Right atrium auricular region (tissue), 2 donors: ENCODE data around the gene LRIG3. TPM values are rescaled to one million over a fixed set of nuclear protein-coding genes. Genes with fewer than 3 reads are reported as not detected.

Experiments
- DNase-seq: peaks from one replicate; pipeline ENCODE4 v3.0.0-alpha.2; 2019; ENCODE audit warnings: low spot score
- H3K27ac ChIP-seq, 2 donors: fragments of 200-600 bp; sonication (generic); 1 replicate in 1 of 2; 2 replicates in 1 of 2; pipeline ENCODE4 v1.5.1; 2016 to 2019
- H3K27me3 ChIP-seq, 2 donors: fragments of 200-600 bp; sonication (generic); one replicate each; pipeline versions ENCODE4 v1.5.1 to v1.6.0; 2017 to 2019
- H3K36me3 ChIP-seq: fragments of 200-600 bp; sonication (generic); one replicate; pipeline ENCODE4 v1.5.1; 2016
- H3K4me1 ChIP-seq, 2 donors: fragments of 200-600 bp; sonication (generic); one replicate each; pipeline versions ENCODE4 v1.5.1 to v1.6.0; 2017 to 2019
- H3K4me3 ChIP-seq, 2 donors: fragments of 200-600 bp; sonication (generic); 1 replicate in 1 of 2; 2 replicates in 1 of 2; pipeline ENCODE4 v1.5.1; 2017 to 2019; ENCODE audit warnings: mild to moderate bottlenecking in 1 of 2, moderate library complexity in 1 of 2
- H3K9me3 ChIP-seq, 2 donors: fragments of 200-600 bp; sonication (generic); one replicate each; pipeline ENCODE4 v1.5.1; 2019
- CTCF ChIP-seq, 2 donors: fragments of 200-600 bp; sonication (generic); IDR thresholded peaks; one replicate each; pipeline ENCODE4 v1.5.1; 2019; ENCODE audit warnings: antibody characterized with exemption in 2 of 2
- total RNA-seq, 2 donors: library from RNA; depleted of rRNA; stranded (reverse); fragments of >200 nt; gene quantifications; one replicate each; pipeline ENCODE4 v1.1.0, GENCODE V29; 2016

Gene LRIG3
- total RNA-seq, 2 donors from 2014 or later: 7.3 to 14.6 TPM

GRCh38 chr12:58916921-58917511 lies 3.3 kb downstream of the LRIG3 start:
- Histone ChIP-seq H3K36me3 (peaks cover 9% of the 10 kb centered on the region), H3K4me3 (peak overlapping the region; percentile 9 to 88), H3K27me3 (no peaks in the 10 kb centered on the region), H3K27ac (peak overlapping the region; percentile 90 to 95), H3K4me1 (peaks cover 0 to 30% of the 10 kb centered on the region in 2 donors), H3K9me3 (no peaks in the 10 kb centered on the region)
- no peak for DNase-seq
- TF ChIP-seq CTCF (IDR thresholded peaks at IDR 0.05): no peak

DNA sequence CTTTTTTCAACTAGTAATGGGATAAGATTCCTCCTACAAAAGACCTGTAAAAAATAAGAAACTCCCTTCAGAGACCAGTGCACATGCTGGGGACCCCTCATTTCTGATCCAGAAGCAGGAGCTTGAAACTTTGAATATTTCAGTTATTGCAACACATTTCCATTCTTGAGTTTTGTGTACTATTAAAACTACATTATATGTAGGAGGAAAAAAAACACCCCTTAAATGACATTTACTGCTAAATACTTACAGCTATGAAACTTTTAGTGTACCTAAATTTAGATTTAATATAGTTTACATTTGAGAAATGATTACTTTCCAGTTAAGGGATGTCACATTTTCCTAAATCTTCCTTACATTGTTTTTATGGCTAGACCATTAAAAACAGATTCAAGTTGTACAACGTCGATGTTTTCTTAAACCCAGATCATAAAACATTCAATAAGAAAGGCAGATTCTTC lies 4.1 kb downstream of the LRIG3 start:
- Histone ChIP-seq H3K4me1 (peaks cover 0 to 29% of the 10 kb centered on the region in 2 donors), H3K36me3 (peaks cover 9% of the 10 kb centered on the region), H3K27ac (peak overlapping the region; percentile 17 to 20), H3K27me3 (no peaks in the 10 kb centered on the region), H3K9me3 (no peaks in the 10 kb centered on the region), H3K4me3 (peak overlapping the region in 1 of 2 donors; percentile 88)
- DNase-seq: no peak
- no peak for TF ChIP-seq CTCF (IDR thresholded peaks at IDR 0.05)

GRCh38 chr12:58915634-58916033 lies 4.7 kb downstream of the LRIG3 start:
- Histone ChIP-seq H3K4me3 (no peak overlapping the region), H3K4me1 (peaks cover 0 to 24% of the 10 kb centered on the region in 2 donors), H3K36me3 (peaks cover 9% of the 10 kb centered on the region), H3K27me3 (no peaks in the 10 kb centered on the region), H3K9me3 (no peaks in the 10 kb centered on the region), H3K27ac (peak overlapping the region; percentile 17 to 20)
- no peak for DNase-seq
- no peak for TF ChIP-seq CTCF (IDR thresholded peaks at IDR 0.05)

GRCh38 chr12:58915037-58915436 lies 5.3 kb downstream of the LRIG3 start:
- DNase-seq: no peak
- Histone ChIP-seq H3K9me3 (no peaks in the 10 kb centered on the region), H3K36me3 (peaks cover 9% of the 10 kb centered on the region), H3K4me3 (no peak overlapping the region), H3K27ac (no peak overlapping the region), H3K4me1 (peaks cover 0 to 24% of the 10 kb centered on the region in 2 donors), H3K27me3 (no peaks in the 10 kb centered on the region)
- no peak for TF ChIP-seq CTCF (IDR thresholded peaks at IDR 0.05)

DNA sequence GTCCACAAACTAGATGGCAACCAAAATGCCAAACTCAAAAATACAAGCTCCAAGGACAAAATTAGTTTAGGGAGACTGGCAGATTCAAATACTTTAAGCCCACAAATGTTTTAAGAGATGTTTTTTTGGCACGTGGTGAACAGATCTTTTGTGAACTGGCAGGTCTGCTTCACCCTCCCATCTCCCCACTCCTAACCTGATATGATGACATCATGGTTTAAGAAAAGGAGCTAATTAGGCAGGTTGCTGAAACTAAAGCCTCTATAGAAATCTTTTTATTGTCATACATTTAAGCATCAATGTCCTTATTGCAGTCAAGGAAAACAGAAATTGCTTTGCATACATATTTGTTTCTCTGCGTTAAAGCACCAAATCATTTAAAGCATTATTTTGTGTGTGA lies 5.8 kb downstream of the LRIG3 start:
- no peak for DNase-seq
- Histone ChIP-seq H3K27ac (no peak overlapping the region), H3K36me3 (peaks cover 9% of the 10 kb centered on the region), H3K9me3 (no peaks in the 10 kb centered on the region), H3K27me3 (no peaks in the 10 kb centered on the region), H3K4me1 (peaks cover 0 to 24% of the 10 kb centered on the region in 2 donors), H3K4me3 (no peak overlapping the region)
- no peak for TF ChIP-seq CTCF (IDR thresholded peaks at IDR 0.05)

- Histone ChIP-seq H3K4me3 (no peak overlapping the region), H3K27me3 (no peaks in the 10 kb centered on the region), H3K4me1 (no peaks in the 10 kb centered on the region), H3K36me3 (peaks cover 15% of the 10 kb centered on the region), H3K9me3 (no peaks in the 10 kb centered on the region), H3K27ac (no peak overlapping the region)
- DNase-seq: no peak
- no peak for TF ChIP-seq CTCF (IDR thresholded peaks at IDR 0.05)
Measured at GRCh38 chr12:58907391-58907790, 12.9 kb downstream of the LRIG3 start.
